Stomach (tissue), 9 donors: ENCODE data around the gene LAMC1. TPM values are rescaled to one million over a fixed set of nuclear protein-coding genes. Genes with fewer than 3 reads are reported as not detected.

Experiments
- DNase-seq, 2 donors: peaks; one replicate each; pipeline versions ENCODE4 v3.0.0 to v3.0.0-alpha.2; 2013 to 2019
- H3K27ac ChIP-seq, 5 donors: fragments of 200-600 bp in 4 of 5; sonication (generic) in 4 of 5; one replicate each; pipeline ENCODE4 v1.5.1; 2013 to 2019; ENCODE audit warnings: mild to moderate bottlenecking in 1 of 5, moderate library complexity in 1 of 5
- H3K27me3 ChIP-seq, 3 donors: fragments of 200-600 bp; sonication (generic); one replicate each; pipeline ENCODE4 v1.5.1; 2017 to 2019; ENCODE audit warnings: mixed run types in 1 of 3
- H3K36me3 ChIP-seq, 4 donors: fragments of 200-600 bp; sonication (generic); 1 replicate in 3 of 4; 2 replicates in 1 of 4; pipeline ENCODE4 v1.5.1; 2016 to 2019
- H3K4me1 ChIP-seq, 4 donors: fragments of 200-600 bp; sonication (generic); one replicate each; pipeline ENCODE4 v1.5.1; 2016 to 2019
- H3K4me3 ChIP-seq, 4 donors: fragments of 200-600 bp; sonication (generic) in 3 of 4; one replicate each; pipeline ENCODE4 v1.5.1; 2016 to 2019; ENCODE audit warnings: mild to moderate bottlenecking in 1 of 4
- H3K9me3 ChIP-seq, 4 donors: fragments of 200-600 bp; sonication (generic); one replicate each; pipeline ENCODE4 v1.5.1; 2016 to 2019
- CTCF ChIP-seq, 7 experiments: fragments of 450-650 bp in 4 of 7; fragments of 200-600 bp in 3 of 7; sonication (generic) in 3 of 7; IDR thresholded peaks; one replicate each; pipeline ENCODE4 v1.5.1; 2016 to 2019; ENCODE audit warnings: antibody characterized with exemption in 7 of 7, control low read depth in 2 of 7, mild to moderate bottlenecking in 1 of 7
- EP300 ChIP-seq: sonication (generic); formaldehyde crosslinking; IDR thresholded peaks from one replicate; pipeline ENCODE4 v1.6.1; 2017; ENCODE audit warnings: antibody characterized with exemption
- POLR2A ChIP-seq, 4 donors: fragments of 450-650 bp; IDR thresholded peaks; one replicate each; pipeline ENCODE4 v1.6.1; 2016; ENCODE audit warnings: antibody characterized with exemption in 4 of 4, control low read depth in 2 of 4, mild to moderate bottlenecking in 1 of 4, moderate library complexity in 1 of 4
- POLR2AphosphoS5 ChIP-seq, 3 donors: sonication (generic); formaldehyde crosslinking; IDR thresholded peaks; one replicate each; pipeline ENCODE4 v1.6.1; 2016; ENCODE audit warnings: antibody characterized with exemption in 3 of 3
- WGBS, 5 donors: extraction: QIAGEN DNeasy Blood & Tissue Kit in 3 of 5; methylation state at CpG; one replicate each; pipeline versions ENCODE4 v1.1.5 to v1.1.7; 2013 to 2018; 5-methylcytosine and 5-hydroxymethylcytosine counted together
- intact Hi-C: fragments of 100-400 bp; cut with DNase I; formaldehyde crosslinking; loops from one replicate; pipeline ENCODE4 v1.15.1; 2023; ENCODE audit warnings: low total_unique reads
- polyA plus RNA-seq, 3 donors: library from polyadenylated mRNA; stranded (reverse); fragments of 200-250 nt; gene quantifications; one replicate each; pipeline ENCODE4 v1.2.3, GENCODE V29; 2013
- total RNA-seq, 5 donors: library from RNA; depleted of rRNA; stranded (reverse); fragments of >200 nt; gene quantifications; one replicate each; pipeline versions ENCODE4 v1.1.0 to v1.2.3, GENCODE V29; 2014 to 2016
- donor health status: healthy with polysubstance abuse.
- donor health status: Bipolar disorder and iron deficiency.
- donor health status: healthy.

The LAMC1 gene
- total and polyA plus RNA-seq, 8 donors = 11.7 to 355 (median 142) TPM

- H3K27me3 ChIP-seq = no peaks in the 10 kb centered on the region
- WGBS, 5 donors = 51 to 79% (median 63%) methylated on average over 2 of the region's 2 CpGs
- no peak for DNase-seq
- H3K4me3 ChIP-seq = no peak overlapping the region
- peaks cover 0 to 15% (median 3%) of the 10 kb centered on the region in 4 donors for H3K4me1 ChIP-seq
- no peaks in the 10 kb centered on the region for H3K9me3 ChIP-seq
- no peak for TF ChIP-seq CTCF (IDR thresholded peaks at IDR 0.05)
- no peak for TF ChIP-seq POLR2AphosphoS5 (IDR thresholded peaks at IDR 0.05)
- no peak for TF ChIP-seq EP300
- no peak for TF ChIP-seq POLR2A (IDR thresholded peaks at IDR 0.05)
- intact Hi-C loops = no loop called here
- H3K27ac ChIP-seq = peak overlapping the region in 2 of 5 donors; percentile 48 to 75
- H3K36me3 ChIP-seq = peaks cover 28 to 99% (median 95%) of the 10 kb centered on the region in 4 donors
Measured at GRCh38 chr1:183131166-183131565, 107.9 kb downstream of the LAMC1 start.

GRCh38 chr1:183135336-183135735 is 112.1 kb downstream of the LAMC1 start:
- Histone ChIP-seq H3K27me3 (no peaks in the 10 kb centered on the region), H3K27ac (peak overlapping the region in 1 of 5 donors; percentile 5), H3K9me3 (no peaks in the 10 kb centered on the region), H3K4me3 (no peak overlapping the region), H3K36me3 (peaks cover 33 to 85% (median 82%) of the 10 kb centered on the region in 4 donors), H3K4me1 (peaks cover 8 to 28% (median 16%) of the 10 kb centered on the region in 4 donors)
- intact Hi-C loops = no loop called here
- 83 to 93% (median 86%) methylated on average over 2 of the region's 2 CpGs for WGBS, 5 donors
- TF ChIP-seq EP300 = no peak
- TF ChIP-seq CTCF (IDR thresholded peaks at IDR 0.05) = no peak
- TF ChIP-seq POLR2AphosphoS5 (IDR thresholded peaks at IDR 0.05) = no peak
- no peak for TF ChIP-seq POLR2A (IDR thresholded peaks at IDR 0.05)
- DNase-seq = no peak

- Histone ChIP-seq H3K27me3 (no peaks in the 10 kb centered on the region), H3K36me3 (peaks cover 47 to 83% (median 79%) of the 10 kb centered on the region in 4 donors), H3K9me3 (no peaks in the 10 kb centered on the region), H3K4me3 (no peak overlapping the region), H3K27ac (peak overlapping the region in 4 of 5 donors; percentile 59 to 79 (median 65)), H3K4me1 (peaks cover 8 to 38% (median 22%) of the 10 kb centered on the region in 4 donors)
- DNase-seq = no peak
- TF ChIP-seq POLR2AphosphoS5 (IDR thresholded peaks at IDR 0.05) (peak in 2 of 3 donors; percentile 25 to 32), POLR2A (IDR thresholded peaks at IDR 0.05) (no peak), EP300 (no peak), CTCF (IDR thresholded peaks at IDR 0.05) (no peak)
- intact Hi-C loops = no loop called here
- WGBS, 5 donors = 60 to 80% (median 71%) methylated on average over 3 of the region's 3 CpGs
Measured at GRCh38 chr1:183137782-183138181, 114.6 kb downstream of the LAMC1 start.

- Histone ChIP-seq H3K9me3 (no peaks in the 10 kb centered on the region), H3K4me3 (no peak overlapping the region), H3K36me3 (peaks cover 45 to 82% (median 79%) of the 10 kb centered on the region in 4 donors), H3K4me1 (peaks cover 8 to 38% (median 24%) of the 10 kb centered on the region in 4 donors), H3K27ac (peak overlapping the region in 4 of 5 donors; percentile 59 to 79 (median 65)), H3K27me3 (no peaks in the 10 kb centered on the region)
- WGBS, 5 donors = 64 to 80% (median 67%) methylated on average over 4 of the region's 4 CpGs
- intact Hi-C loops = no loop called here
- no peak for DNase-seq
- TF ChIP-seq POLR2AphosphoS5 (IDR thresholded peaks at IDR 0.05) = no peak
- TF ChIP-seq EP300 = no peak
- TF ChIP-seq POLR2A (IDR thresholded peaks at IDR 0.05) = no peak
- TF ChIP-seq CTCF (IDR thresholded peaks at IDR 0.05) = no peak
Measured at GRCh38 chr1:183138301-183138700, 115.1 kb downstream of the LAMC1 start.
